HEK293 (cell line): ENCODE measurements around the gene OR52E6.

Experiments
- CTCF ChIA-PET: fragments of 350-600 bp; formaldehyde crosslinking; extraction: SDS; loops from one replicate; lab custom pipeline; 2021; ENCODE audit warnings: antibody characterized with exemption; lab: Yijun Ruan, JAX
- POLR2A ChIA-PET: fragments of 300-600 bp; formaldehyde crosslinking; extraction: SDS; loops from one replicate; lab custom pipeline; 2020; ENCODE audit warnings: antibody characterized with exemption, inconsistent platforms; lab: Yijun Ruan, JAX
- H3K27ac ChIP-seq: fragments of 200-500 bp; sonication (Bioruptor generic); 2 replicates; pipeline ENCODE4 v1.5.1; 2014; ENCODE audit warnings: low read depth, low read length, control low read depth, inconsistent platforms; ENCODE audit errors: extremely low read depth
- H3K36me3 ChIP-seq, 2 experiments: fragments of 200-500 bp in 1 of 2; sonication (Bioruptor generic) in 1 of 2; 1 replicate in 1 of 2; 2 replicates in 1 of 2; pipeline ENCODE4 v1.5.1; 2014 to 2017; ENCODE audit warnings: inconsistent platforms in 2 of 2, low read length in 2 of 2; ENCODE audit not compliant: control insufficient read depth in 2 of 2, insufficient read depth in 1 of 2
- H3K4me1 ChIP-seq: fragments of 200-500 bp; sonication (Bioruptor generic); 2 replicates; pipeline ENCODE4 v1.5.1; 2014; ENCODE audit warnings: mild to moderate bottlenecking, low read length, inconsistent platforms; ENCODE audit not compliant: control insufficient read depth, insufficient read depth
- H3K4me3 ChIP-seq: 2 replicates; pipeline ENCODE4 v1.5.1; 2011; ENCODE audit warnings: low read depth, mild to moderate bottlenecking, control low read depth, low read length, moderate library complexity
- H3K9me3 ChIP-seq: fragments of 200-500 bp; sonication (Bioruptor generic); 2 replicates; pipeline ENCODE4 v1.5.1; 2014; ENCODE audit warnings: low read depth, low read length, inconsistent platforms; ENCODE audit not compliant: control insufficient read depth, insufficient read depth
- BCL6B ChIP-seq: fragments of 450-650 bp; formaldehyde crosslinking; IDR thresholded peaks from 2 replicates; pipeline ENCODE4 v1.5.1; 2017; ENCODE audit warnings: missing biosample characterization, missing genetic modification characterization
- GFI1B ChIP-seq: fragments of 450-650 bp; formaldehyde crosslinking; IDR thresholded peaks from 2 replicates; pipeline ENCODE4 v1.5.1; 2016; ENCODE audit warnings: missing biosample characterization, missing genetic modification characterization
- IKZF3 ChIP-seq: fragments of 450-650 bp; IDR thresholded peaks from 2 replicates; pipeline ENCODE4 v1.5.0; 2018; ENCODE audit warnings: missing biosample characterization, mild to moderate bottlenecking, missing genetic modification characterization, moderate library complexity
- MZF1 ChIP-seq: fragments of 450-650 bp; formaldehyde crosslinking; IDR thresholded peaks from 2 replicates; pipeline ENCODE4 v1.5.1; 2017; ENCODE audit warnings: missing biosample characterization, missing genetic modification characterization, borderline replicate concordance
- PATZ1 ChIP-seq: fragments of 450-650 bp; formaldehyde crosslinking; IDR thresholded peaks from 2 replicates; pipeline ENCODE4 v1.5.1; 2016; ENCODE audit warnings: missing biosample characterization, missing genetic modification characterization
- PRDM4 ChIP-seq: fragments of 450-650 bp; formaldehyde crosslinking; IDR thresholded peaks from 2 replicates; pipeline ENCODE4 v1.5.1; 2017; ENCODE audit warnings: missing biosample characterization, missing genetic modification characterization
- REPIN1 ChIP-seq: fragments of 450-650 bp; formaldehyde crosslinking; IDR thresholded peaks from 2 replicates; pipeline ENCODE4 v1.5.1; 2017; ENCODE audit warnings: missing biosample characterization, missing genetic modification characterization, low read depth
- ZBTB7A ChIP-seq: fragments of 450-650 bp; formaldehyde crosslinking; IDR thresholded peaks from 2 replicates; pipeline ENCODE4 v1.5.1; 2016; ENCODE audit warnings: low read depth, missing biosample characterization, missing genetic modification characterization
- ZNF10 ChIP-seq: fragments of 450-650 bp; formaldehyde crosslinking; IDR thresholded peaks from 2 replicates; pipeline ENCODE4 v1.5.1; 2017; ENCODE audit warnings: missing biosample characterization, missing genetic modification characterization
- ZNF155 ChIP-seq: fragments of 450-650 bp; formaldehyde crosslinking; IDR thresholded peaks from 2 replicates; pipeline ENCODE4 v1.5.1; 2016; ENCODE audit warnings: missing biosample characterization, missing genetic modification characterization
- ZNF175 ChIP-seq: fragments of 450-650 bp; formaldehyde crosslinking; IDR thresholded peaks from 2 replicates; pipeline ENCODE4 v1.5.1; 2016; ENCODE audit warnings: missing biosample characterization, missing genetic modification characterization
- ZNF18 ChIP-seq: fragments of 450-650 bp; formaldehyde crosslinking; IDR thresholded peaks from 2 replicates; pipeline ENCODE4 v1.5.1; 2016; ENCODE audit warnings: missing biosample characterization, missing genetic modification characterization
- ZNF2 ChIP-seq: fragments of 450-650 bp; formaldehyde crosslinking; IDR thresholded peaks from 2 replicates; pipeline ENCODE4 v1.5.1; 2016; ENCODE audit warnings: missing biosample characterization, missing genetic modification characterization
- ZNF274 ChIP-seq, 2 experiments: fragments of 200-500 bp in 1 of 2; fragments of 450-650 bp in 1 of 2; sonication (Bioruptor generic) in 1 of 2; formaldehyde crosslinking in 1 of 2; IDR thresholded peaks; 2 replicates each; pipeline versions ENCODE4 v1.5.1 to v1.6.1; 2014 to 2016; ENCODE audit warnings: borderline replicate concordance in 1 of 2, inconsistent platforms in 1 of 2, low read length in 1 of 2, missing biosample characterization in 1 of 2, missing genetic modification characterization in 1 of 2
- ZNF449 ChIP-seq: fragments of 450-650 bp; formaldehyde crosslinking; IDR thresholded peaks from 2 replicates; pipeline ENCODE4 v1.5.1; 2017; ENCODE audit warnings: missing biosample characterization, mild to moderate bottlenecking, missing genetic modification characterization, moderate library complexity
- ZNF510 ChIP-seq: fragments of 450-650 bp; formaldehyde crosslinking; IDR thresholded peaks from 2 replicates; pipeline ENCODE4 v1.5.1; 2018; ENCODE audit warnings: mild to moderate bottlenecking, missing genetic modification characterization, missing biosample characterization; ENCODE audit not compliant: insufficient replicate concordance
- ZNF549 ChIP-seq: fragments of 450-650 bp; IDR thresholded peaks from 2 replicates; pipeline ENCODE4 v1.5.1; 2018; ENCODE audit warnings: missing biosample characterization, missing genetic modification characterization, mild to moderate bottlenecking, inconsistent platforms, moderate library complexity
- ZNF560 ChIP-seq: fragments of 450-650 bp; formaldehyde crosslinking; IDR thresholded peaks from 2 replicates; pipeline ENCODE4 v1.5.1; 2017; ENCODE audit warnings: missing biosample characterization, missing genetic modification characterization, borderline replicate concordance
- ZNF561 ChIP-seq: fragments of 450-650 bp; IDR thresholded peaks from 2 replicates; pipeline ENCODE4 v1.5.1; 2018; ENCODE audit warnings: missing biosample characterization, missing genetic modification characterization, borderline replicate concordance
- ZNF623 ChIP-seq: fragments of 450-650 bp; formaldehyde crosslinking; IDR thresholded peaks from 2 replicates; pipeline ENCODE4 v1.5.1; 2016; ENCODE audit warnings: missing biosample characterization, missing genetic modification characterization
- ZNF660 ChIP-seq: fragments of 450-650 bp; IDR thresholded peaks from 2 replicates; pipeline ENCODE4 v1.5.1; 2018; ENCODE audit warnings: missing biosample characterization, mild to moderate bottlenecking, missing genetic modification characterization
- ZNF664 ChIP-seq: fragments of 450-650 bp; formaldehyde crosslinking; IDR thresholded peaks from 2 replicates; pipeline ENCODE4 v1.5.1; 2016; ENCODE audit warnings: missing biosample characterization, missing genetic modification characterization
- ZNF707 ChIP-seq: fragments of 450-650 bp; formaldehyde crosslinking; IDR thresholded peaks from 2 replicates; pipeline ENCODE4 v1.5.1; 2016; ENCODE audit warnings: missing biosample characterization, missing genetic modification characterization
- ZNF837 ChIP-seq: fragments of 450-650 bp; formaldehyde crosslinking; IDR thresholded peaks from 2 replicates; pipeline ENCODE4 v1.5.1; 2016; ENCODE audit warnings: missing biosample characterization, missing genetic modification characterization
- TF ChIP-seq, protein P1 (sequence below): fragments of 450-650 bp; formaldehyde crosslinking; IDR thresholded peaks from 2 replicates; pipeline ENCODE4 v1.5.1; 2016; ENCODE audit warnings: missing biosample characterization, missing genetic modification characterization
- TF ChIP-seq, protein P2 (sequence below): fragments of 450-650 bp; formaldehyde crosslinking; IDR thresholded peaks from 2 replicates; pipeline ENCODE4 v1.5.1; 2016; ENCODE audit warnings: missing biosample characterization, missing genetic modification characterization

Gene OR52E6

DNA sequence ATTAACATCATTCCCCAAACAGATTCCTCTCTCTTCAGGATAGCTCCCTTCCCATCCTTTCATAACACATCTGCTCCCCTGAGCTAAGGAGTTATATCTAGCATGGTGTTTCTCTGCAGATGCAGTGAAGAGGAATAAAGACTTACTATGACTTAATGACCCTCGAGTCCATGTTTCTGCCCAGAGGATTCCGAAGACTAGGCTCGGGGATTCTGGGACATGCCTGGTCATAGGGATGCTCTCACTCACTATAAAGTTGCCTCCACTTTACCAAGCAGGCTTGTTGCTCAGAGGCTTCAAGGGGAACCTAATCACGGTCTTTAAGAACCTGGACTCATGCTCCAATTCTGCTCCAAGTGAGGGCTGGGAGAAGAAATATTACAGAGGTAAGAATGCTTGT, 38.6 kb upstream of the OR52E6 start, which contains the start of gene OR52E4:
OR52E4 (plus strand) TSS at position 301 of the 400 bp plus-strand sequence. CDS start 3,664 bp downstream, outside the sequence.
- ChIA-PET POLR2A (no interaction called here), CTCF (interaction anchor here (1.0 kb wide), 1 partner anchor 11 kb away, joined by 4 read pairs; no protein-coding TSS in a partner anchor)
- Histone ChIP-seq H3K9me3 (no peaks in the 10 kb centered on the region), H3K27ac (no peak within 1 kb of the TSS), H3K36me3 (no peaks in the 10 kb centered on the region), H3K4me3 (no peak within 1 kb of the TSS), H3K4me1 (no peaks in the 10 kb centered on the region)
- TF ChIP-seq ZNF449 (tag by site-specific recombination), result no peak
- TF ChIP-seq ZNF707, result no peak
- TF ChIP-seq ZNF664, result no peak
- no peak for TF ChIP-seq BCL6B
- TF ChIP-seq, protein P1, sequence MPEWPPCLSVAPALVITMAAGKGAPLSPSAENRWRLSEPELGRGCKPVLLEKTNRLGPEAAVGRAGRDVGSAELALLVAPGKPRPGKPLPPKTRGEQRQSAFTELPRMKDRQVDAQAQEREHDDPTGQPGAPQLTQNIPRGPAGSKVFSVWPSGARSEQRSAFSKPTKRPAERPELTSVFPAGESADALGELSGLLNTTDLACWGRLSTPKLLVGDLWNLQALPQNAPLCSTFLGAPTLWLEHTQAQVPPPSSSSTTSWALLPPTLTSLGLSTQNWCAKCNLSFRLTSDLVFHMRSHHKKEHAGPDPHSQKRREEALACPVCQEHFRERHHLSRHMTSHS (tag by site-specific recombination), result no peak
- TF ChIP-seq ZNF549, result no peak
- no peak for TF ChIP-seq ZNF2 (tag by site-specific recombination)
- TF ChIP-seq ZNF274 (IDR thresholded peaks at IDR 0.05; ENCODE audit: low read length), result no peak
- TF ChIP-seq ZNF274 (tag by site-specific recombination; IDR thresholded peaks at IDR 0.05; ENCODE audit: borderline replicate concordance), result no peak
- no peak for TF ChIP-seq ZNF510 (tag by site-specific recombination)
- no peak for TF ChIP-seq IKZF3 (tag by site-specific recombination)
- no peak for TF ChIP-seq MZF1 (tag by site-specific recombination)
- no peak for TF ChIP-seq REPIN1
- TF ChIP-seq GFI1B (tag by site-specific recombination), result no peak
- no peak for TF ChIP-seq ZNF155 (tag by site-specific recombination)
- TF ChIP-seq ZNF10 (tag by site-specific recombination), result no peak
- no peak for TF ChIP-seq ZBTB7A (tag by site-specific recombination)
- TF ChIP-seq ZNF837, result no peak
- no peak for TF ChIP-seq ZNF175 (tag by site-specific recombination)
- no peak for TF ChIP-seq ZNF560 (tag by site-specific recombination)

GRCh38 chr11:5878564-5878963, 36.9 kb upstream of the OR52E6 start:
- ChIA-PET CTCF (no interaction called here), POLR2A (no interaction called here)
- TF ChIP-seq PRDM4, result no peak
- no peak for TF ChIP-seq ZNF18 (tag by site-specific recombination)
- TF ChIP-seq, protein P2, sequence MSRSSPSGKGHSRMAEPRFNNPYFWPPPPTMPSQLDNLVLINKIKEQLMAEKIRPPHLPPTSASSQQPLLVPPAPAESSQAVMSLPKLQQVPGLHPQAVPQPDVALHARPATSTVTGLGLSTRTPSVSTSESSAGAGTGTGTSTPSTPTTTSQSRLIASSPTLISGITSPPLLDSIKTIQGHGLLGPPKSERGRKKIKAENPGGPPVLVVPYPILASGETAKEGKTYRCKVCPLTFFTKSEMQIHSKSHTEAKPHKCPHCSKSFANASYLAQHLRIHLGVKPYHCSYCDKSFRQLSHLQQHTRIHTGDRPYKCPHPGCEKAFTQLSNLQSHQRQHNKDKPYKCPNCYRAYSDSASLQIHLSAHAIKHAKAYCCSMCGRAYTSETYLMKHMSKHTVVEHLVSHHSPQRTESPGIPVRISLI (tag by site-specific recombination), result no peak
- TF ChIP-seq PATZ1 (tag by site-specific recombination), result no peak
- TF ChIP-seq ZNF561 (tag by site-specific recombination), result no peak
- no peak for TF ChIP-seq ZNF660 (tag by site-specific recombination)
- TF ChIP-seq ZNF623, result no peak

More at GRCh38 chr11:5878564-5878963, 36.9 kb upstream of the OR52E6 start:
- H3K4me1 ChIP-seq, result no peaks in the 10 kb centered on the region
- no peaks in the 10 kb centered on the region for H3K9me3 ChIP-seq
- H3K4me3 ChIP-seq, result no peak overlapping the region
- no peaks in the 10 kb centered on the region for H3K36me3 ChIP-seq
- H3K27ac ChIP-seq, result no peak overlapping the region
